Measurements from ENCODE around the gene GPR62.

Gene GPR62

GRCh38 chr3:52006017-52006819 is 51.0 kb downstream of the GPR62 start:
- no peak overlapping the region for H3K4me3 ChIP-seq
- H3K27ac ChIP-seq = peak overlapping the region in 6 of 21 experiments; percentile 0 to 35 (median 2)

- Histone ChIP-seq H3K27ac (no peak overlapping the region), H3K4me3 (no peak overlapping the region)
Observed at GRCh38 chr3:52006820-52007133, 51.6 kb downstream of the GPR62 start.
